Neural cell (in vitro differentiated cells): ENCODE measurements around the gene ABI2. TPM values are rescaled to one million over a fixed set of nuclear protein-coding genes. Genes with fewer than 3 reads are reported as not detected.

ENCODE experiments used
- H2AFZ ChIP-seq: fragments of 200-600, 300-800 bp; sonication (generic), shearing (Covaris generic); 2 replicates; pipeline ENCODE4 v1.6.0; 2014; ENCODE audit warnings: low read depth, mild to moderate bottlenecking, antibody characterized with exemption, low read length, moderate library complexity
- H3F3A ChIP-seq: fragments of 200-600 bp; shearing (Covaris generic); 2 replicates; pipeline ENCODE4 v1.6.1; 2016; ENCODE audit warnings: mild to moderate bottlenecking, moderate library complexity, mixed read lengths, antibody characterized with exemption, low read length; ENCODE audit not compliant: insufficient read depth, poor library complexity, severe bottlenecking
- H3K27ac ChIP-seq: fragments of 200-600, 300-800 bp; sonication (generic), shearing (Covaris generic); 2 replicates; pipeline ENCODE4 v1.5.1; 2014; ENCODE audit warnings: mild to moderate bottlenecking, low read length, moderate library complexity
- H3K27me3 ChIP-seq: fragments of 300-800, 200-600 bp; sonication (generic), shearing (Covaris generic); 2 replicates; pipeline ENCODE4 v1.6.0; 2014; ENCODE audit warnings: mild to moderate bottlenecking, low read depth, low read length, moderate library complexity; ENCODE audit not compliant: insufficient read depth
- H3K36me3 ChIP-seq: fragments of 300-800, 200-600 bp; sonication (generic), shearing (Covaris generic); 2 replicates; pipeline ENCODE4 v1.5.1; 2014; ENCODE audit warnings: mild to moderate bottlenecking, antibody characterized with exemption, low read length, moderate library complexity; ENCODE audit not compliant: insufficient read depth
- H3K4me2 ChIP-seq: fragments of 300-800, 200-600 bp; sonication (generic), shearing (Covaris generic); 2 replicates; pipeline ENCODE4 v1.6.0; 2014; ENCODE audit warnings: mild to moderate bottlenecking, low read length
- H3K4me3 ChIP-seq: fragments of 300-800, 200-600 bp; sonication (generic), shearing (Covaris generic); 2 replicates; pipeline ENCODE4 v1.5.1; 2014; ENCODE audit warnings: mild to moderate bottlenecking, low read length, moderate library complexity
- H3K79me2 ChIP-seq: fragments of 200-600 bp; shearing (Covaris generic); replicated peaks from 2 replicates; pipeline ENCODE4 v1.6.0; 2014; ENCODE audit warnings: mild to moderate bottlenecking, low read length, moderate library complexity; ENCODE audit not compliant: insufficient read depth
- H3K9ac ChIP-seq: fragments of 300-800, 200-600 bp; sonication (generic), shearing (Covaris generic); 2 replicates; pipeline ENCODE4 v1.6.1; 2016; ENCODE audit warnings: mild to moderate bottlenecking, low read length, mixed read lengths
- H3K9me2 ChIP-seq: fragments of 200-600 bp; shearing (Covaris generic); 2 replicates; pipeline ENCODE4 v1.6.1; 2016; ENCODE audit warnings: mild to moderate bottlenecking, low read length, mixed read lengths; ENCODE audit not compliant: insufficient read depth
- H3K9me3 ChIP-seq: fragments of 200-600, 300-800 bp; sonication (generic), shearing (Covaris generic); 2 replicates; pipeline ENCODE4 v1.6.1; 2016; ENCODE audit warnings: mild to moderate bottlenecking, mixed run types, low read length, moderate library complexity, mixed read lengths
- H4K20me1 ChIP-seq: fragments of 200-600 bp; shearing (Covaris generic); 2 replicates; pipeline ENCODE4 v1.6.1; 2016; ENCODE audit warnings: mild to moderate bottlenecking, mixed run types; ENCODE audit not compliant: insufficient read depth
- CTCF ChIP-seq: fragments of 450-650 bp; IDR thresholded peaks from 2 replicates; pipeline ENCODE4 v1.5.1; 2014; ENCODE audit warnings: antibody characterized with exemption, mild to moderate bottlenecking, moderate library complexity; ENCODE audit not compliant: poor library complexity, severe bottlenecking
- EP300 ChIP-seq: fragments of 450-650 bp; conservative IDR thresholded peaks from 2 replicates; pipeline ENCODE4 v1.6.1; 2014; ENCODE audit warnings: antibody characterized with exemption, mild to moderate bottlenecking, moderate library complexity; ENCODE audit not compliant: poor library complexity, severe bottlenecking
- EZH2 ChIP-seq: fragments of 200-600, 300-800 bp; shearing (Covaris generic), sonication (generic); IDR thresholded peaks from 2 replicates; pipeline ENCODE4 v1.6.1; 2014; ENCODE audit warnings: antibody characterized with exemption, low read length, borderline replicate concordance, mild to moderate bottlenecking; ENCODE audit not compliant: insufficient read depth, poor library complexity, severe bottlenecking
- MXI1 ChIP-seq: fragments of 450-650 bp; conservative IDR thresholded peaks from 2 replicates; pipeline ENCODE4 v1.6.1; 2014; ENCODE audit warnings: antibody characterized with exemption, mild to moderate bottlenecking; ENCODE audit not compliant: poor library complexity, severe bottlenecking
- POLR2AphosphoS5 ChIP-seq: IDR thresholded peaks from 2 replicates; pipeline ENCODE4 v1.6.1; 2012
- RAD21 ChIP-seq: fragments of 450-650 bp; conservative IDR thresholded peaks from 2 replicates; pipeline ENCODE4 v1.6.1; 2014; ENCODE audit warnings: antibody characterized with exemption, mild to moderate bottlenecking, moderate library complexity
- REST ChIP-seq: IDR thresholded peaks from 2 replicates; pipeline ENCODE4 v1.6.1; 2012; ENCODE audit warnings: borderline replicate concordance
- SMC3 ChIP-seq: fragments of 450-650 bp; conservative IDR thresholded peaks from 2 replicates; pipeline ENCODE4 v1.6.1; 2014; ENCODE audit warnings: antibody characterized with exemption, mild to moderate bottlenecking, moderate library complexity; ENCODE audit not compliant: poor library complexity
- TAF1 ChIP-seq: IDR thresholded peaks from 2 replicates; pipeline ENCODE4 v1.6.1; 2012; ENCODE audit warnings: low read depth
- polyA plus RNA-seq: library from polyadenylated mRNA; depleted of rRNA; stranded (reverse); fragments of >200 nt; gene quantifications from 2 replicates; pipeline ENCODE4 v1.2.3, GENCODE V29; 2014

The ABI2 gene
- polyA plus RNA-seq, 1 donor from 2014 or later = 128 TPM

DNA sequence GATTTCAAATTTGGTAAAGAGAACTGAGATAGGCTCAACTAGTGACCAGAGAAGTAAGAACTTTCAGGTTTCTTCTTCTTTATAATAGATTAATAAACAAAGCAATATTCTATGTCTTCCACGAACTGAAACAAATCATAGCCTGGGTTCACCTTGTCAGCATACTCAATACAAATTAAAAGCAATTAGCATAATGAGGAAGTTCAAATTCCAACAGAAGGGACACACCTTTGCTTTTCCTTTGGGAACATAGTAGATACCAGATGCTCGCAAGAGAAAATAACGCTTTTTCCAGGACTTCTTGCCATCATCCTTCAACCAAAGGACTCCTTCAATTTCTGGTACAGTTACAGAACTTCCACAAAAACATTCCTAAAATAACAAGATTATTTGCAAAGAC lies 127.0 kb downstream of the ABI2 start:
- Histone ChIP-seq H3F3A (no peaks in the 10 kb centered on the region), H2AFZ (no peak overlapping the region), H3K27me3 (no peaks in the 10 kb centered on the region), H3K9me2 (no peaks in the 10 kb centered on the region), H3K36me3 (peaks cover 18% of the 10 kb centered on the region), H4K20me1 (no peaks in the 10 kb centered on the region), H3K9ac (no peak overlapping the region), H3K79me2 (no peaks in the 10 kb centered on the region), H3K27ac (no peak overlapping the region), H3K9me3 (no peaks in the 10 kb centered on the region), H3K4me3 (no peak overlapping the region), H3K4me2 (no peak overlapping the region)
- TF ChIP-seq REST (no peak), CTCF (no peak), EZH2 (no peak), TAF1 (no peak), POLR2AphosphoS5 (no peak)

- H4K20me1 ChIP-seq = no peaks in the 10 kb centered on the region
These were observed 133.6 kb downstream of the ABI2 start for GRCh38 chr2:203461746-203462145.

More at GRCh38 chr2:203461746-203462145, 133.6 kb downstream of the ABI2 start:
- H3K4me3 ChIP-seq = no peak overlapping the region
- H3K79me2 ChIP-seq = no peaks in the 10 kb centered on the region
- H3K4me2 ChIP-seq = no peak overlapping the region
- H3K9ac ChIP-seq = no peak overlapping the region
- H3K27ac ChIP-seq = no peak overlapping the region
- TF ChIP-seq EP300 (no peak), MXI1 (no peak), REST (no peak), RAD21 (no peak), EZH2 (no peak), SMC3 (no peak), CTCF (no peak), TAF1 (no peak), POLR2AphosphoS5 (no peak)
- no peaks in the 10 kb centered on the region for H3K27me3 ChIP-seq
- H3K36me3 ChIP-seq = peaks cover 14% of the 10 kb centered on the region
- no peaks in the 10 kb centered on the region for H3K9me3 ChIP-seq
- no peaks in the 10 kb centered on the region for H3F3A ChIP-seq
- no peak overlapping the region for H2AFZ ChIP-seq
- no peaks in the 10 kb centered on the region for H3K9me2 ChIP-seq
